HL-60 (cell line): Measurements from ENCODE around the gene SPDYE3.

ENCODE experiments used
- GABPA ChIP-seq: IDR thresholded peaks from 2 replicates; pipeline ENCODE4 v1.6.1; 2012; ENCODE audit warnings: low read depth
- POLR2AphosphoS5 ChIP-seq: IDR thresholded peaks from 2 replicates; pipeline ENCODE4 v1.6.1; 2012; ENCODE audit warnings: low read depth
- TF ChIP-seq, protein P1 (sequence below): IDR thresholded peaks from one replicate; pipeline ENCODE4 v1.5.1; 2011; ENCODE audit warnings: low read length, control low read depth, inconsistent platforms; ENCODE audit not compliant: insufficient read depth
- TF ChIP-seq, protein P2 (sequence below): IDR thresholded peaks from 2 replicates; pipeline ENCODE4 v1.6.1; 2012; ENCODE audit warnings: low read depth; ENCODE audit not compliant: insufficient replicate concordance

DNA sequence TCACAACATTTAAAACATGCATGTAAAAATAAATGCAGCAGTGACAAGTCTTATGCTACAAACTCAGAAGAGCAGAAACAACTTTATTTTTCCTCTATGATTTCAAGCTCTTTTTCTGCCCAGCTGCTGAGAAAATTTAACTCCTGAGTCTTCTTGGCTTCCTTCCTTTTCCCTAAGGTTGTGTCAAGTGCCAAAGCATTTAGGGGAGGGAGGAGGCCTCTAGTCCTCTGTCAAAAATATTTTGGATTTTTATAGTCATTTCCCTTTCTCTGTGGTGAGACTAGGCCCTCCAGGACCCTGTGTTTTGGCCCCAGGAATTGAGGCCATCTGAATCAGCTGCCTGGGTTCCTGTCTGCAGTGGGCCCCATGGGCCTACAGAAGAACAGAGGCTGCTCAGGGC lies 39.4 kb downstream of the SPDYE3 start:
- TF ChIP-seq, protein P1, sequence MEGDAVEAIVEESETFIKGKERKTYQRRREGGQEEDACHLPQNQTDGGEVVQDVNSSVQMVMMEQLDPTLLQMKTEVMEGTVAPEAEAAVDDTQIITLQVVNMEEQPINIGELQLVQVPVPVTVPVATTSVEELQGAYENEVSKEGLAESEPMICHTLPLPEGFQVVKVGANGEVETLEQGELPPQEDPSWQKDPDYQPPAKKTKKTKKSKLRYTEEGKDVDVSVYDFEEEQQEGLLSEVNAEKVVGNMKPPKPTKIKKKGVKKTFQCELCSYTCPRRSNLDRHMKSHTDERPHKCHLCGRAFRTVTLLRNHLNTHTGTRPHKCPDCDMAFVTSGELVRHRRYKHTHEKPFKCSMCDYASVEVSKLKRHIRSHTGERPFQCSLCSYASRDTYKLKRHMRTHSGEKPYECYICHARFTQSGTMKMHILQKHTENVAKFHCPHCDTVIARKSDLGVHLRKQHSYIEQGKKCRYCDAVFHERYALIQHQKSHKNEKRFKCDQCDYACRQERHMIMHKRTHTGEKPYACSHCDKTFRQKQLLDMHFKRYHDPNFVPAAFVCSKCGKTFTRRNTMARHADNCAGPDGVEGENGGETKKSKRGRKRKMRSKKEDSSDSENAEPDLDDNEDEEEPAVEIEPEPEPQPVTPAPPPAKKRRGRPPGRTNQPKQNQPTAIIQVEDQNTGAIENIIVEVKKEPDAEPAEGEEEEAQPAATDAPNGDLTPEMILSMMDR: no peak
- TF ChIP-seq POLR2AphosphoS5 (no peak), GABPA (no peak)
- TF ChIP-seq, protein P2, sequence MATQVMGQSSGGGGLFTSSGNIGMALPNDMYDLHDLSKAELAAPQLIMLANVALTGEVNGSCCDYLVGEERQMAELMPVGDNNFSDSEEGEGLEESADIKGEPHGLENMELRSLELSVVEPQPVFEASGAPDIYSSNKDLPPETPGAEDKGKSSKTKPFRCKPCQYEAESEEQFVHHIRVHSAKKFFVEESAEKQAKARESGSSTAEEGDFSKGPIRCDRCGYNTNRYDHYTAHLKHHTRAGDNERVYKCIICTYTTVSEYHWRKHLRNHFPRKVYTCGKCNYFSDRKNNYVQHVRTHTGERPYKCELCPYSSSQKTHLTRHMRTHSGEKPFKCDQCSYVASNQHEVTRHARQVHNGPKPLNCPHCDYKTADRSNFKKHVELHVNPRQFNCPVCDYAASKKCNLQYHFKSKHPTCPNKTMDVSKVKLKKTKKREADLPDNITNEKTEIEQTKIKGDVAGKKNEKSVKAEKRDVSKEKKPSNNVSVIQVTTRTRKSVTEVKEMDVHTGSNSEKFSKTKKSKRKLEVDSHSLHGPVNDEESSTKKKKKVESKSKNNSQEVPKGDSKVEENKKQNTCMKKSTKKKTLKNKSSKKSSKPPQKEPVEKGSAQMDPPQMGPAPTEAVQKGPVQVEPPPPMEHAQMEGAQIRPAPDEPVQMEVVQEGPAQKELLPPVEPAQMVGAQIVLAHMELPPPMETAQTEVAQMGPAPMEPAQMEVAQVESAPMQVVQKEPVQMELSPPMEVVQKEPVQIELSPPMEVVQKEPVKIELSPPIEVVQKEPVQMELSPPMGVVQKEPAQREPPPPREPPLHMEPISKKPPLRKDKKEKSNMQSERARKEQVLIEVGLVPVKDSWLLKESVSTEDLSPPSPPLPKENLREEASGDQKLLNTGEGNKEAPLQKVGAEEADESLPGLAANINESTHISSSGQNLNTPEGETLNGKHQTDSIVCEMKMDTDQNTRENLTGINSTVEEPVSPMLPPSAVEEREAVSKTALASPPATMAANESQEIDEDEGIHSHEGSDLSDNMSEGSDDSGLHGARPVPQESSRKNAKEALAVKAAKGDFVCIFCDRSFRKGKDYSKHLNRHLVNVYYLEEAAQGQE: no peak
